ENCODE results near the gene FBXW4.

- no peak for TF ChIP-seq POLR2A (IDR thresholded peaks at IDR 0.05)
- no peak for TF ChIP-seq CTCF (IDR thresholded peaks at IDR 0.05)
Measured at GRCh38 chr10:101709359-101710058, 14.5 kb upstream of the FBXW4 start.

Data from transverse colon (tissue), 3 donors.